Measurements from ENCODE around the gene RHOF.

DNA sequence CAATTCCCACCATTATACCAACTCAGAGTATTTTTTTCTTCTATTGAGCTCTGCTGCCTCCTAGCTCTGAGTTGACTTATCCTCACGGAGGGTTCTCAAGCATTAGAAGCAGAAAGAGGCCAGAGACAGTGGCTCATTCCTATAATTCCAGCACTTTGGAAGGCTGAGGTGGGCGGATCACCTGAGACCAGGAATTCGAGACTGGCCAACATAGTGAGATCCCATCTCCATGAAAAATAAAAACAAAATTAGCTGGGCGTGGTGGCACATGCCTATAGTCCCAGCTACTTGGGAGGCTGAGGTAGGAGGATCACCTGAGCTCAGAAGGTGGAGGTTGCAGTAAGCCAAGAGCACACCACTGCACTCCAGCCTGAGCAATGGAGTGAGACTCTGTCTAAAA lies 44.2 kb upstream of the RHOF start:
- TF ChIP-seq POU2F2 (IDR thresholded peaks at IDR 0.05; ENCODE audit: low read depth, low read length) (no peak), POLR2A (IDR thresholded peaks at IDR 0.05; ENCODE audit: low read depth, low read length) (no peak), SPI1 (IDR thresholded peaks at IDR 0.05; ENCODE audit: low read depth, low read length) (no peak), TAF1 (IDR thresholded peaks at IDR 0.05; ENCODE audit: low read depth, low read length) (no peak)
